Measurements from ENCODE around the gene RAB35. TPM values are rescaled to one million over a fixed set of nuclear protein-coding genes. Genes with fewer than 3 reads are reported as not detected.

The RAB35 gene
- polyA plus RNA-seq, 1 donor from 2014 or later, result 60.2 TPM

GRCh38 chr12:120157678-120158077 lies 41.1 kb upstream of the RAB35 start:
- Histone ChIP-seq H3K4me2 (ENCODE audit: low read length) (no peak overlapping the region), H3K9me3 (ENCODE audit: low read length) (no peaks in the 10 kb centered on the region), H3K27me3 (ENCODE audit: insufficient read depth, low read depth, low read length) (no peaks in the 10 kb centered on the region), H3K4me3 (ENCODE audit: low read length) (no peak overlapping the region), H3K9ac (ENCODE audit: low read length) (no peak overlapping the region), H3K36me3 (ENCODE audit: insufficient read depth, low read length) (peaks cover 8% of the 10 kb centered on the region), H3K27ac (ENCODE audit: low read length) (no peak overlapping the region), H2AFZ (ENCODE audit: low read depth, low read length) (no peak overlapping the region), H3F3A (ENCODE audit: insufficient read depth, low read length, poor library complexity, severe bottlenecking) (no peaks in the 10 kb centered on the region), H4K20me1 (ENCODE audit: insufficient read depth) (no peaks in the 10 kb centered on the region), H3K9me2 (ENCODE audit: insufficient read depth, low read length) (no peaks in the 10 kb centered on the region), H3K79me2 (replicated peaks; ENCODE audit: insufficient read depth, low read length) (no peaks in the 10 kb centered on the region)
- no peak for TF ChIP-seq POLR2AphosphoS5 (IDR thresholded peaks at IDR 0.05)
- no peak for TF ChIP-seq TAF1 (IDR thresholded peaks at IDR 0.05; ENCODE audit: low read depth)
- no peak for TF ChIP-seq EP300 (conservative IDR thresholded peaks at IDR 0.05; ENCODE audit: poor library complexity, severe bottlenecking)
- TF ChIP-seq EZH2 (IDR thresholded peaks at IDR 0.05; ENCODE audit: borderline replicate concordance, insufficient read depth, low read length, poor library complexity, severe bottlenecking), result no peak
- TF ChIP-seq CTCF (IDR thresholded peaks at IDR 0.05; ENCODE audit: poor library complexity, severe bottlenecking), result no peak
- no peak for TF ChIP-seq SMC3 (conservative IDR thresholded peaks at IDR 0.05; ENCODE audit: poor library complexity)
- TF ChIP-seq RAD21 (conservative IDR thresholded peaks at IDR 0.05), result no peak
- no peak for TF ChIP-seq REST (IDR thresholded peaks at IDR 0.05; ENCODE audit: borderline replicate concordance)
- TF ChIP-seq MXI1 (conservative IDR thresholded peaks at IDR 0.05; ENCODE audit: poor library complexity, severe bottlenecking), result no peak

GRCh38 chr12:120156315-120157259 lies 40.0 kb upstream of the RAB35 start:
- no peaks in the 10 kb centered on the region for H3K9me3 ChIP-seq (ENCODE audit: low read length)
- no peak overlapping the region for H3K27ac ChIP-seq (ENCODE audit: low read length)
- TF ChIP-seq POLR2AphosphoS5 (IDR thresholded peaks at IDR 0.05) (no peak), SMC3 (conservative IDR thresholded peaks at IDR 0.05; ENCODE audit: poor library complexity) (no peak), MXI1 (conservative IDR thresholded peaks at IDR 0.05; ENCODE audit: poor library complexity, severe bottlenecking) (no peak)
- H3K9ac ChIP-seq (ENCODE audit: low read length), result no peak overlapping the region
- H3K9me2 ChIP-seq (ENCODE audit: insufficient read depth, low read length), result no peaks in the 10 kb centered on the region
- no peak overlapping the region for H3K4me3 ChIP-seq (ENCODE audit: low read length)
- H3K27me3 ChIP-seq (ENCODE audit: insufficient read depth, low read depth, low read length), result no peaks in the 10 kb centered on the region
- no peaks in the 10 kb centered on the region for H3F3A ChIP-seq (ENCODE audit: insufficient read depth, low read length, poor library complexity, severe bottlenecking)
- no peak overlapping the region for H3K4me2 ChIP-seq (ENCODE audit: low read length)
- peaks cover 8% of the 10 kb centered on the region for H3K36me3 ChIP-seq (ENCODE audit: insufficient read depth, low read length)
- no peaks in the 10 kb centered on the region for H3K79me2 ChIP-seq (replicated peaks; ENCODE audit: insufficient read depth, low read length)
- no peak overlapping the region for H2AFZ ChIP-seq (ENCODE audit: low read depth, low read length)
- no peaks in the 10 kb centered on the region for H4K20me1 ChIP-seq (ENCODE audit: insufficient read depth)

All from neural cell (in vitro differentiated cells).